GM12878 (cell line): Measurements from ENCODE around the gene TIA1. TPM values are rescaled to one million over a fixed set of nuclear protein-coding genes. Genes with fewer than 3 reads are reported as not detected.

Experiments used
- ATAC-seq: fragments of 200-7000 bp; cut with Tn5 transposase; 3 replicates; pipeline ENCODE4 v1.9.1; 2020; ENCODE audit warnings: mild to moderate bottlenecking, moderate library complexity
- BruUV-seq: library from RNA; stranded (reverse); fragments of 400-500 nt; replicated peaks from 2 replicates; lab custom pipeline; 2021; lab: Mats Ljungman, UMichigan
- CTCF ChIA-PET: fragments of 300-600 bp; sonication (Branson Sonifier 250); formaldehyde crosslinking; extraction: SDS; loops from one replicate; lab custom pipeline; 2021; ENCODE audit warnings: inconsistent platforms; lab: Yijun Ruan, JAX
- POLR2A ChIA-PET: fragments of 350-600 bp; formaldehyde crosslinking; extraction: SDS; loops from one replicate; lab custom pipeline; 2021; ENCODE audit warnings: inconsistent platforms; lab: Charles Lee
- RAD21 ChIA-PET: fragments of 300-600 bp; sonication (Branson Sonifier 250); formaldehyde crosslinking; loops from one replicate; lab custom pipeline; 2023; ENCODE audit warnings: antibody characterized with exemption; ENCODE audit not compliant: unreplicated experiment; lab: Charles Lee
- SMC1A ChIA-PET: fragments of 300-600 bp; sonication (Branson Sonifier 250); formaldehyde crosslinking; loops from one replicate; lab custom pipeline; 2023; ENCODE audit not compliant: unreplicated experiment, uncharacterized antibody; lab: Charles Lee
- DNase-seq: peaks from one replicate; pipeline ENCODE4 v3.0.0-alpha.2; 2011; ENCODE audit warnings: low read depth, low spot score
- FAIRE-seq: peaks from 3 replicates; lab custom pipeline; 2011; peaks lifted over from hg19 to GRCh38; lab: Jason Lieb, UNC
- H2AFZ ChIP-seq: 2 replicates; pipeline ENCODE4 v1.6.0; 2011; ENCODE audit warnings: low read depth, low read length, control low read depth; ENCODE audit not compliant: control insufficient read depth
- H3K27ac ChIP-seq: 2 replicates; pipeline ENCODE4 v1.5.1; 2011; ENCODE audit warnings: control low read depth; ENCODE audit not compliant: control insufficient read depth, insufficient read depth
- H3K27me3 ChIP-seq, 2 experiments: replicated peaks in 1 of 2; 2 replicates each; pipeline versions ENCODE4 v1.6.0 to v1.6.1; 2011; ENCODE audit warnings: low read length in 1 of 2; ENCODE audit not compliant: control insufficient read depth in 2 of 2, insufficient read depth in 2 of 2
- H3K36me3 ChIP-seq, 2 experiments: 2 replicates each; pipeline ENCODE4 v1.5.1; 2011; ENCODE audit warnings: low read length in 1 of 2; ENCODE audit not compliant: control insufficient read depth in 2 of 2, insufficient read depth in 2 of 2
- H3K4me1 ChIP-seq: 2 replicates; pipeline ENCODE4 v1.6.1; 2011; ENCODE audit warnings: mild to moderate bottlenecking, low read length, moderate library complexity, mixed read lengths; ENCODE audit not compliant: control insufficient read depth, insufficient read depth
- H3K4me2 ChIP-seq: 2 replicates; pipeline ENCODE4 v1.6.0; 2011; ENCODE audit warnings: control low read depth; ENCODE audit not compliant: control insufficient read depth, insufficient read depth
- H3K4me3 ChIP-seq: fragments of 200-600 bp; sonication (generic); 2 replicates; pipeline ENCODE4 v1.5.1; 2016
- H3K79me2 ChIP-seq: 2 replicates; pipeline ENCODE4 v1.6.0; 2011; ENCODE audit warnings: low read length; ENCODE audit not compliant: control insufficient read depth, insufficient read depth
- H3K9ac ChIP-seq: 2 replicates; pipeline ENCODE4 v1.8.0; 2011; ENCODE audit warnings: low read length, control low read depth, mixed read lengths; ENCODE audit not compliant: control insufficient read depth, insufficient read depth
- H3K9me3 ChIP-seq: replicated peaks from 3 replicates; pipeline ENCODE4 v1.5.1; 2011; ENCODE audit warnings: mild to moderate bottlenecking, low read length; ENCODE audit not compliant: control insufficient read depth, insufficient read depth
- H4K20me1 ChIP-seq: 2 replicates; pipeline ENCODE4 v1.6.0; 2011; ENCODE audit not compliant: control insufficient read depth, insufficient read depth
- BCLAF1 ChIP-seq: fragments of 450-650 bp; IDR thresholded peaks from 2 replicates; pipeline ENCODE4 v1.6.1; 2017; ENCODE audit warnings: antibody characterized with exemption, mild to moderate bottlenecking, moderate library complexity
- GABPA ChIP-seq: IDR thresholded peaks from 2 replicates; pipeline ENCODE4 v1.6.1; 2014; ENCODE audit warnings: antibody characterized with exemption, low read depth, mild to moderate bottlenecking, inconsistent platforms
- LARP7 ChIP-seq: fragments of 450-650 bp; IDR thresholded peaks from 2 replicates; pipeline ENCODE4 v1.6.1; 2017; ENCODE audit warnings: mild to moderate bottlenecking
- MLLT1 ChIP-seq: fragments of 450-650 bp; IDR thresholded peaks from 2 replicates; pipeline ENCODE4 v1.6.1; 2016; ENCODE audit warnings: mild to moderate bottlenecking
- WGBS: methylation state at CpG from one replicate; pipeline ENCODE4 v1.1.6; 2016; ENCODE audit warnings: low lambda C conversion rate; ENCODE audit not compliant: insufficient replicate concordance, insufficient coverage; ENCODE audit errors: missing lambda C conversion rate; 5-methylcytosine and 5-hydroxymethylcytosine counted together
- in situ Hi-C: fragments of 300-500 bp; cut with MboI; formaldehyde crosslinking; loops from 9 replicates; pipeline ENCODE4 v1.14.3; 2018; ENCODE audit warnings: mixed read lengths
- intact Hi-C: fragments of 100-400 bp; cut with micrococcal nuclease; formaldehyde crosslinking; loops from one replicate; pipeline ENCODE4 v1.14.2; 2022; ENCODE audit not compliant: unreplicated experiment
- polyA plus RNA-seq, 11 experiments: library from polyadenylated mRNA; depleted of rRNA in 4 of 11; unstranded in 6 of 11; stranded (reverse) in 5 of 11; fragments of >200 nt; fragmentation: Nextera tagmentation in 4 of 11; fragmentation: Illumina TruSeq in 1 of 11; extraction: Ambion mirVana in 4 of 11; extraction: Trizol in 1 of 11; gene quantifications; 1 replicate in 1 of 11; 2 replicates in 10 of 11; pipeline versions ENCODE4 v1.2.1 to v1.2.3, GENCODE V29; 2011 to 2016; ENCODE audit warnings: inconsistent platforms in 2 of 11, missing spikeins in 2 of 11, low read depth in 1 of 11
- total RNA-seq, 4 experiments: library from RNA; depleted of rRNA in 3 of 4; stranded (reverse); fragments of >200 nt in 3 of 4; fragmentation: Illumina TruSeq in 1 of 4; extraction: Trizol in 1 of 4; gene quantifications; 2 replicates each; pipeline versions ENCODE4 v1.2.1 to v1.2.3, GENCODE V29; 2013 to 2021

TIA1 gene
- total and polyA plus RNA-seq, 10 of the 15 experiments (the other 5 are each of a cell fraction or from before 2014, with no cell fraction given): 21.5 to 155 (median 67.0) TPM

- no peak for TF ChIP-seq BCLAF1
Observed at GRCh38 chr2:70255637-70256314, 7.3 kb upstream of the TIA1 start (continued).

GRCh38 chr2:70250434-70250833 lies 2.0 kb upstream of the TIA1 start:
- TF ChIP-seq GABPA (no peak), MLLT1 (peak; percentile 80), LARP7 (no peak)
- no TSS peak for BruUV-seq
- Histone ChIP-seq H2AFZ (no peak overlapping the region), H3K4me2 (no peak overlapping the region), H3K4me1 (no peaks in the 10 kb centered on the region), H4K20me1 (no peaks in the 10 kb centered on the region), H3K9ac (no peak overlapping the region), H3K9me3 (no peaks in the 10 kb centered on the region), H3K27ac (no peak overlapping the region), H3K4me3 (no peak overlapping the region), H3K79me2 (peaks cover 30% of the 10 kb centered on the region), H3K27me3 (no peaks in the 10 kb centered on the region), H3K36me3 (no peaks in the 10 kb centered on the region)
- ATAC-seq (no peak), DNase-seq (no peak), FAIRE-seq (no peak)
- ChIA-PET RAD21 (no interaction called here), POLR2A (interaction anchor here (1.0 to 2.5 kb wide), 3 partner anchors 43 to 59 kb away, joined by 3 to 9 read pairs (median 7); partner anchors contain the start of genes C2orf42, FAM136A and SNRPG), SMC1A (interaction anchor here (1.2 kb wide), 1 partner anchor 52 kb away, joined by 3 read pairs; no protein-coding TSS in a partner anchor), CTCF (interaction anchor here (0.7 to 4.4 kb wide), 3 partner anchors 52 to 451 kb away, joined by 3 to 21 read pairs (median 3); partner anchors contain the start of gene FAM136A)
- 76% methylated on average over 16 of the region's 16 CpGs for WGBS
- in situ Hi-C loops (no loop called here), intact Hi-C loops (no loop called here)
